Cortex of kidney (tissue), 1 donor: ENCODE data around the gene SUPT7L.
A peak's percentile ranks its signal among the peaks of the same experiment; 100 is the strongest.

ENCODE experiments used
- DNase-seq: peaks from one replicate; lab custom pipeline; 2025; lab: John Stamatoyannopoulos, UW

SUPT7L gene

GRCh38 chr2:27663285-27664153 lies at the start of gene SUPT7L, which contains the start of gene SLC4A1AP:
Gene SUPT7L, minus strand, starts transcription at chr2:27663614. Its CDS starts 1,422 bp downstream, at chr2:27662192.
Gene SLC4A1AP, plus strand, starts transcription at chr2:27663889. Its CDS starts 26 bp downstream, at chr2:27663915.
- peak; percentile 23 for DNase-seq

GRCh38 chr2:27713201-27713600 lies 49.8 kb upstream of the SUPT7L start:
- DNase-seq, result no peak

DNA sequence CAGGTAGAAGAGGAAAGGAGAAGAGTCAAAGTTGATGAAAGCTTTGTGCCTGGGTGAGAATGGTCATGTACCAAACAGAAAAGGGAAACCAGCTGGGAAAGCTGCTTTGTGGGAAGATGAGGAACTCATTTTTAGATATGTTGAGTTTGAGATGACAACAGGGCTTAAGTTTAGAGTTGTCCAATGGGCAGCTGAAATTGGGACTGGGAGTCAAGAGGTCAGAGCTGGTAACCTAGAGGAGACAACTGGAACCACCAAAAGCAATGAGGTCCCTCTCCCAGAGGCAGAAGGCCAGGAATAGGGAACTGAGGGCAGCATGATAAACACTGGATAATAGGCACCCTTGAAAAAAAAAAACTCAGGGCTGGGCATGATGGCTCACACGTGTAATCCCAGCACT lies 49.1 kb upstream of the SUPT7L start:
- no peak for DNase-seq

DNA sequence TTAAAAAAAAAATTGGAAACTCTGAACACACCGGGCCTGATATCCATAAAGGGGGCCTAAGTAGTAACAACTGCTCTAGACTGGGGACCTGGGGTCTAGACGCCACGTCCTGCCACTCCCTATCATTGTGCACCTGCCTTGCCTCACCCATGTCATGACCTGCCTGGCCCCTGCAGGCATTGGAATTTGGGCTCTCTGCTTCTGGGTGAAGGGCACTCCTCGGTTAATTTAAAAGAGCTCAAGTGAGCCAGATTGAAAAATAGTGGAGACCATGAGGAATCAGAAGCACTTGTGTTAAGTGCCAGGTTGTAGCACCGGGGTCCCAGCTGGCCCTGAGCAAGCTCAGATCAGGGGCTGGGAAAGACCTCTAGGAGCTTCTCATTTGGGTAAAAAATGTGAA lies 48.4 kb upstream of the SUPT7L start:
- no peak for DNase-seq

GRCh38 chr2:27710640-27711430 lies 47.4 kb upstream of the SUPT7L start:
- no peak for DNase-seq

GRCh38 chr2:27709960-27710575 lies 46.7 kb upstream of the SUPT7L start:
- no peak for DNase-seq

GRCh38 chr2:27709326-27709725 lies 45.9 kb upstream of the SUPT7L start:
- DNase-seq, result no peak

DNA sequence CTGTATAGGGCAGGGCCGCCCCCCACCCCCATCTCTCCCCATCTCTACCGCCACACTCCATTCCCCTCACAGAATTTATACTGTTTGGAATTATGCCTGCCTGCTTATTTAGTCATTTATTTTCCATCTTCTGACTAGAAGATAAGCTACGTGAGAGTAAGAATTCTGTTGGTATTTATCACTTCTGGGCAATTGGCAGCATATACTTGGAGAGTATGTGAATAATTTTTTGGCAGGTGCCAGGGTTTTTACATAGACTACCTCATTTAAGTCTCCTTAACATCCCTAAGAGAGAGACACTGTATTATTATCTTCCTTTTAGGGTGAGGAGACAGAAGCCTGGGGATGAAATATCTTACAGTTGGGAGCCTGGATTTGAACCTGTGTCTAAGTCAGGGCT lies 45.3 kb upstream of the SUPT7L start:
- DNase-seq, result no peak

DNA sequence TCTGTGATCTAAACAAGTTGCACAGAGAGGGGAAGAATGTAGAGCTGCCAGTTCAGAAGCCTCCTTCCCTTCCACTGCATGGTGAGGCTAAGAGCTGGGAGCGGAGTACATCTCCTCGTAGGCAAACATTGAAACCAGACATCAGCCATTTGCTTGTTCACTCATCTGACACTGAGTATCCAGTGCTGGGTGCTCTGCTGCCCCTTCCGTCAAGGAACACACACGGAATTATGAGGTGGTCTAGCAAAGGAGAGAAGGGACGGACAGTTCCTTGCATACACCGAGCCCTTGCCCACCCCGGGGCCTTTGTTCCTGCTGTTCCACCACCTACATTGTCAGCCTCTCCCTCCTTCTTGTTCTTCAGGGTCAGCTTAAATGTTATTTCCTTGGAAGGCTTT lies 44.8 kb upstream of the SUPT7L start:
- DNase-seq, result no peak

DNA sequence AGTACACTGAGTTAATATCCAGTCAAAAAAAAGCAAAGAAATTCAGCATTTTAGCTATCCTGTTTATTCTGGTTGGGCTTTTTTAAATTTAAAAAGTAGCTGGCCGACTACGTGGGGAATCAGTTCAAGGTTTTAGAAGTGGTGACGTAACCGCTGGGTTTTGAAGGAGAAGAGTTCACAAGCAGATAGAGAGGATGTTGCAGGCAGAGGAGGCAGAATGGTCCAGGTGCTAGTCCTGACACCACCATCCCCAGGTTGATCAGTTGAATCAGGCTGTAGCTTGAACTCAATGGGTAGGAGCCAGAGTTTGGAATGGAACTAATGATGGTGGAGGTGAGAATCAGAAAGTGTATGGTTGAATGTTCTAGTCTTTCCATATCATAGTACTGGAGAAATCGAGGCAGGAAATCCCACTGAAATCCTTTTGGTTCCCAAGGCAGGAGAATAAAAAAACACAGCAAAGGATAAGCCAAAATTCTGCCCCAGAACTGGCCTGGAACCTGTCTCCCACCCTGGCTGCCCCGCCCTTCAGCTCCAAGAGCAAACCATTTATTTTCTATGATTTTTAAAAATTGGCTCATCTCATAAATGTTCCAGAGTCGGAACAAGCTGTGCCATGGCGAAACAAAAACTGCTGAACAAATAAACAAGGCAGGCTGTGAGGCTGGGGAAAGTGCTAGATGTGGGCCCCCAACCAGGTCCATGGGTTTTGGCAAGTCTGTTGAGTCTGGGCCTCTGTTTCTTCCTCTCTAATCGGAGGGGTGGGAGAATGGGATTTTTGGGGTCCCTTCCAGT lies 44.2 kb upstream of the SUPT7L start:
- DNase-seq, result no peak

DNA sequence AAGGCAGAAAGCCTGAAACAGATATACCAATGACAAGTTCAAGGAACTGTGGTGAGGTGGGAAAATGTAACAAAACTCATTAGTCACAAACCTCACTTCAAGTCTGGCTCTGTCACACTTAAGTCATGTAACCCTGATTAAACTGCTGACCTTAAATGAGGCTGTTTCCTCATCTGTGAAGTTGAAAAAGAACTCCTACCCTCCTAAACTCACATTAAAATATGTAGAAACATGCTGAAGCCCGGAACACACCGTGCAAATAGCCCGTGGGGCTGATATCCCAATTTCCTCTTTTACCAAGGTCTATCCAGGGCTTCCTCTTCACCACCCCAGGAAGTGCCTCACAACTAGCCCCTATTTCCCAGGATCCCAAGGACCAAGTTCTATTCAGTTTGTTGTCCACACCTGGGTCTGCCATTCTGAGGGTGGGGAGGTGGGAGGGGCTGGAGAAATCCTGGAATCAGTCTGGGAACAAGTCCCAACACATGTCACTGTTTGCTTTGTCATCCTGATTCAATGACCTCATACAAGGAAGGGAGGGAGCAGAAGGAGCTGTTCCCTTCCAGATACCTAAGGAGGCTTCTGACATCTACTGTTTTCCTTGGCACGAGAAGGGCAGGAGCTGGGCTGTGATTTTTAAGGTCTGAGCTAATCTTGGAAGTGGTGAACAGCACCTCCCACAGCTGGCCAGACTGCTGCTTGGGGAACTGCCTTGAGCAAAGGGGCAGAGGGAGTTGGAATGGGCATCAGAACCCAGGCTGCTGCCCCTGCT lies 42.6 kb upstream of the SUPT7L start:
- DNase-seq, result no peak

DNA sequence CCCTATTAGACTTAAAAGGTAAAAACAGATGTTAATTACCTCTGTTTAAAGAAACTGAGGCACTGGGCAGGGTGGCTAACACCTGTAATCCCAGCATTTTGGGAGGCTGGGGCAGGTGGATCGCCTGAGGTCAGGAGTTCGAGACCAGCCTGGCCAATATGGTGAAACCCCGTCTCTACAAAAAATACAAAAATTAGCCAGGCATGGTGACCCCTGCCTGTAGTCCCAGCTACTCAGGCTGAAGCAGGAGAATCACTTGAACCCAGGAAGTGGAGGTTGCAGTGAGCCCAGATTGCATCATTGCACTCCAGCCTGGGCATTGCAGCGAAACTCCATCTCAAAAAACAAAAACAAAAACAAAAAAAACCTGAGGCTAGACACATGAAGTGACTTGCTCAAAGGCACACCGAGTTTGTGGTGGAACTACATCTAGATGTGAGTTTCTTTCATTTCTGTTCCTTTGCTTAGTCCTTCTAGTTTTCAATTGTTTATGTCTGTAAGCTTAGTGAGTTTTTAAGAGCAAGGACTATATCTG lies 41.0 kb upstream of the SUPT7L start:
- DNase-seq, result no peak

DNA sequence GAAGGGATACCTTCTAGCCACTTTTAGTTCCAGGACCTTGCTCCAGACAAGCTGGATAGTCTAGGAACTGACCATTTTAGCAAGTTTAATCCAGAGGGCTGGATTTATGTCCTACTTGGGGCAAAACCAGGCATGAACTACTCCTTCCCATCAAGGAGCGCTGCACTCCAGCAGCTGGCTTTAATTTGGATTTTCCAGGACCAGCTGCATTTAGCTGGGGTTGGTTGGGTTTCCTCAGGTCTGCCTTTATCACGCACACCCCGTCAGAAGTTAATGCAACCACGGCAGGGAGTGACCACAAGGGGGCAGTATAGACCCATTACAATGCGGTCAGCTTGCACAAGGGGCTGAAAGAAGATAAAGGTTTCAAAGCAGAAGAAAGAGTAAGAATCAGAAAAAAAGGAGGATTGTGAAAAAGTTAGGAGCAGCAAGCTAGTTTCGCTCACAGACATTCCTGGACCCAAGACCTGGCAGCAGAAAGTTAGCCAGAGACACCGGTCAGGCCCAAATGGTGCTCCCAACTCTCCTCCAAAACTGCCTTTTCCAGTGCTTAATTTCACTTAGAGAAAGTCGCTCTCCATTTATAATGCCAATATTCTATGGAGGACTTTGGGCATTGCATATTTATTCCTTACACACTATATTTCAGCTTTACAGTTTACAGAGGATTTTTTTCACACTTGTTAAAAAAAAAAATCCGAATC lies 40.4 kb upstream of the SUPT7L start:
- DNase-seq, result no peak

DNA sequence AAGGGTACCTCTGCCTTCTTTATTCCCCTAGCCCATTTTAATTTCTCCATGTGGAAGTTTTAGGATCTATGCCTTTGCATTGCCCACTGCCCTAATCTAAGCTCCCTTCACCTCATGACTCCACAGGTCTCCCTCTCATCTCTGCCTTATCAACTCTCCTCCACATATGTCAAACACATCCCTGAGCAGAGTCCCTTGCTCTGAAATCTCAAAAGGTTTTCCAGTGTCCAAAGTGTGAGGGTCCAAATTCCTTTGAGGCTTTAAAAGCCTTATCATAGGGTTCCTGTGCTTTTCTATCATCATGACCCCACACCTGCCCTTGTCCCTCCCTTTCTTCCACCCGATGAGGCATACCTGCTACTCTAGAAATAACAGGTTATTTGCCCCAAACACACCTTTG lies 38.9 kb upstream of the SUPT7L start:
- no peak for DNase-seq

DNA sequence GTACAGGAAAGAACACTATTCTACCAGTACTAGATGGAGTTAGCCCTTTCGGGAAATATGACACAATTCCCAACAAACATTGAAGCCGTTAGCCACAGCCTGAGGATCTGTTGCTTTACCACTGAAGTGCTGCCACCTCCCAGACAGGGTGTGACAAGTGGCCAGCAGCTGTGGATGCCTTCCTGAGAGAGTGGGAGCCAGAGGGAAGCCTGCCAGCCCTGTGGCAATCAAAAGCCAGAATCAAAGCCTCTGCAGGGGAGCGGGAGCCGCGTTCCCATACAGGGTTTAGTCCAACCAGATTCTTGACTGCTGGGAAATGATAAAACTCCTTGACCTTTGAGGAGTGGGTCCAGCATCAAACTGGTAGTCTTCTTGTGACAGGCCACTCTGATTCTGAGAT lies 38.3 kb upstream of the SUPT7L start:
- no peak for DNase-seq

DNA sequence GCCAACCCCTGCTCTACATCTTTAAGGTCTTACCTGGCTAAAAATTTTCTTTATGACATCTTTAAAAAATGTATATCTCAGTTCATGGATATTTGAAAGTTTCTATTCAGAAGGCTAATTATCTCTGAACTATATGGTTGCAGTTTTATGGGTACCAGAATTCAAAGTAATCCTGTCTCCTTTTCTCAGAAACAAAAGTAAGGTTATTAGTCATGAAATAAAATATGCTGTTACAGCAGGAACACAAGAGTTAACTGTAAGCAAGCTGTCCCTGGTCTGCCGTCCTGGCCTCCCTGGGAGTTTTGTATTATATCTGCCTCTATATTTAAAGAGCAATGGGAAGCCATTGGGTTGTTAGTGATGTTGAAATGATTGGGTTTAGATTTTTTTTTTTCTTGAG lies 34.2 kb upstream of the SUPT7L start:
- DNase-seq, result no peak

- DNase-seq, result no peak
Measured at GRCh38 chr2:27690052-27690451, 26.6 kb upstream of the SUPT7L start.

DNA sequence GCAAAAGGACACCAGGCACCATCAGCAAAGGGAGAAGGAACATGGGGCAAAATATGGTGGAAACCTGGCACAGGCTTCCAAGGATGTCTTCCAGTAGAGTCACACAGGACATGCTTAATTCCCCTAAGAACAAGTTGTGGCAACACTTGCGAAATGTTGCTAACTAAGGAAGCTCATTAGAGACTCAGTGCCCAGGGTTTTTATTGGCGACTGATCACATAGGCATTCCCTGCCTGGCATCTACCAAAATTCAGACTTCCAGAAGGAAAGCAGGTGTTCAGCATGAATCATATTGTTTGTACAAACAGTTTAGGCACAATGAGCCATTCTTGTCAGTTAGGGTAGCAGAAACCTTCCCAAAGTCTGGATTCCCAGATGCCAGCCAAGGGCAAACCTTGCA lies 26.0 kb upstream of the SUPT7L start:
- DNase-seq, result no peak

DNA sequence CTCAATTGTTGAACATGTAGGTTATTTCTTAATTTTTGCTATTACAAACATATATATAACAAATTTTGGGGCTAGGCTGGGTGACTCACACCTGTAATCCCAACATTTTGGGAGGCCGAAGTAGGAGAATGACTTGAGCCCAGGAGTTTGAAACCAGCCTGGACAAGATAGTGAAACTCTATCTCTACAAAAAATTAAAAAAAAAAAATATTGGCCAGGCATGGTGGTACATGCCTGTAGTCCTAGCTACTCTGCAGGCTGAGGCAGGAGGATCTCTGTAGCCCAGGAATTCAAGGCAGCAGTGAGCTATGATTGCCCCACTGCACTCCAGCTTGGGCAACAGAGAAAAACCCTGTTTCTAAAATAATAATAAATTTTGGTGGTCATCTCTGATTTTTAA lies 23.8 kb upstream of the SUPT7L start:
- DNase-seq, result no peak

DNA sequence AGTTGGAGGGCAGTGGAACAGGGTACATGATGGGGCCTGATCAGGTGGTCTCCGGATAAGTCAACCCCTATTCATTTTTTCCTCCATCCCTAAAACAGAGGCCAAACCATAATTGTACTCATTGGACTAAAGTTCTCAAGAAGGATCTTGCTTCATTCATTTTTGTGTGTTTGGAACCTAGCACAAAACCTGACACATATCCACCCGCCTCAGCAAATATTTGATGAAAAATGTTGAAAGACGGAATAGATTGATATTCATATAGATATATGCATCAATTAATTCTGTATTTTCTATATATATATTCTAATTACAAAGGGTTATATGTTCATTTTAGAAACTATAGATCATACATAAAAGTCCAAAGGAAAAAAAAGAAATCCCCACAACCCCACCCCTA lies 22.2 kb upstream of the SUPT7L start:
- no peak for DNase-seq
